Activated CD4-positive, alpha-beta memory T cell treated with anti-CD3 and anti-CD28 coated beads, Interleukin-2, amount 10 ng/mL, durations not matched to agents 7 days and 5 days (primary cell): ENCODE data around the gene TOR2A. TPM values are rescaled to one million over a fixed set of nuclear protein-coding genes. Genes with fewer than 3 reads are reported as not detected.

Source experiments
- CTCF ChIA-PET: fragments of 350-600 bp; sonication (Branson Sonifier 250); formaldehyde crosslinking; loops from one replicate; lab custom pipeline; 2021; ENCODE audit warnings: antibody characterized with exemption, inconsistent platforms; lab: Charles Lee
- POLR2A ChIA-PET: fragments of 350-600 bp; sonication (Branson Sonifier 250); formaldehyde crosslinking; loops from one replicate; lab custom pipeline; 2021; ENCODE audit warnings: antibody characterized with exemption; lab: Charles Lee
- DNase-seq: peaks from one replicate; pipeline ENCODE4 v3.0.0-alpha.2; 2020
- H3K27ac Mint-ChIP-seq: one replicate; pipeline ENCODE4 v1.8.0; 2021; ENCODE audit warnings: mild to moderate bottlenecking, mixed read lengths
- H3K27me3 Mint-ChIP-seq: one replicate; pipeline ENCODE4 v1.8.0; 2021; ENCODE audit warnings: mixed read lengths
- H3K36me3 Mint-ChIP-seq: one replicate; pipeline ENCODE4 v1.8.0; 2021; ENCODE audit warnings: low read depth, mixed read lengths
- H3K4me1 Mint-ChIP-seq: one replicate; pipeline ENCODE4 v1.8.0; 2021; ENCODE audit warnings: mixed read lengths
- H3K4me3 Mint-ChIP-seq: one replicate; pipeline ENCODE4 v1.8.0; 2021; ENCODE audit warnings: mild to moderate bottlenecking, mixed read lengths
- H3K9me3 Mint-ChIP-seq: one replicate; pipeline ENCODE4 v1.8.0; 2021; ENCODE audit warnings: mixed read lengths
- total RNA-seq, 2 experiments: library from RNA; stranded (reverse); gene quantifications; one replicate each; pipeline ENCODE4 v1.2.3, GENCODE V29; 2021

Gene TOR2A
- total RNA-seq, 2 experiments from 2014 or later, result 20.6 to 23.3 TPM

GRCh38 chr9:127723013-127723412 is 12.1 kb downstream of the TOR2A start:
- H3K4me3 Mint-ChIP-seq, result no peak overlapping the region
- no peaks in the 10 kb centered on the region for H3K27me3 Mint-ChIP-seq
- ChIA-PET POLR2A (no interaction called here), CTCF (no interaction called here)
- no peaks in the 10 kb centered on the region for H3K9me3 Mint-ChIP-seq
- peaks cover 23% of the 10 kb centered on the region for H3K4me1 Mint-ChIP-seq
- no peak overlapping the region for H3K27ac Mint-ChIP-seq
- no peaks in the 10 kb centered on the region for H3K36me3 Mint-ChIP-seq
- DNase-seq, result no peak

- H3K36me3 Mint-ChIP-seq, result no peaks in the 10 kb centered on the region
- ChIA-PET POLR2A (interaction anchor here (1.1 to 1.5 kb wide), 2 partner anchors 9 to 13 kb away, joined by 3 read pairs; partner anchors contain the start of gene TOR2A), CTCF (no interaction called here)
- no peak overlapping the region for H3K4me3 Mint-ChIP-seq
- H3K9me3 Mint-ChIP-seq, result no peaks in the 10 kb centered on the region
- peaks cover 23% of the 10 kb centered on the region for H3K4me1 Mint-ChIP-seq
- no peaks in the 10 kb centered on the region for H3K27me3 Mint-ChIP-seq
- H3K27ac Mint-ChIP-seq, result no peak overlapping the region
- no peak for DNase-seq
Observed at GRCh38 chr9:127722055-127722745, 12.9 kb downstream of the TOR2A start.

GRCh38 chr9:127721391-127721821 is 13.7 kb downstream of the TOR2A start:
- peak overlapping the region; percentile 60 for H3K27ac Mint-ChIP-seq
- no peak for DNase-seq
- H3K27me3 Mint-ChIP-seq, result no peaks in the 10 kb centered on the region
- POLR2A ChIA-PET, result interaction anchor here (1.1 to 1.5 kb wide), 2 partner anchors 9 to 14 kb away, joined by 3 read pairs; partner anchors contain the start of gene TOR2A
- CTCF ChIA-PET, result no interaction called here
- no peaks in the 10 kb centered on the region for H3K36me3 Mint-ChIP-seq
- peak overlapping the region; percentile 48 for H3K4me3 Mint-ChIP-seq
- H3K9me3 Mint-ChIP-seq, result no peaks in the 10 kb centered on the region
- peaks cover 23% of the 10 kb centered on the region for H3K4me1 Mint-ChIP-seq

GRCh38 chr9:127720865-127721227 is 14.2 kb downstream of the TOR2A start:
- Mint-ChIP-seq H3K4me1 (peaks cover 28% of the 10 kb centered on the region), H3K27ac (peak overlapping the region; percentile 44), H3K4me3 (peak overlapping the region; percentile 17), H3K36me3 (no peaks in the 10 kb centered on the region), H3K9me3 (no peaks in the 10 kb centered on the region), H3K27me3 (no peaks in the 10 kb centered on the region)
- CTCF ChIA-PET, result interaction anchor here (1.9 kb wide), 1 partner anchor 14 kb away, joined by 10 read pairs; the partner anchor contains the start of gene TOR2A
- no peak for DNase-seq
- POLR2A ChIA-PET, result no interaction called here

- ChIA-PET CTCF (interaction anchor here (0.9 to 1.9 kb wide), 2 partner anchors 13 to 15 kb away, joined by 3 to 10 read pairs; partner anchors contain the start of gene TOR2A), POLR2A (no interaction called here)
- Mint-ChIP-seq H3K4me1 (peaks cover 31% of the 10 kb centered on the region), H3K9me3 (no peaks in the 10 kb centered on the region), H3K36me3 (no peaks in the 10 kb centered on the region), H3K27me3 (no peaks in the 10 kb centered on the region), H3K27ac (peak overlapping the region; percentile 68), H3K4me3 (peak overlapping the region; percentile 38)
- peak; percentile 39 for DNase-seq
Observed at GRCh38 chr9:127720031-127720864, 14.8 kb downstream of the TOR2A start.

GRCh38 chr9:127717766-127718165 is 17.3 kb downstream of the TOR2A start:
- ChIA-PET CTCF (interaction anchor here (3.3 kb wide), 1 partner anchor 17 kb away, joined by 28 read pairs; the partner anchor contains the start of gene TOR2A), POLR2A (no interaction called here)
- DNase-seq, result no peak
- H3K4me1 Mint-ChIP-seq, result peaks cover 38% of the 10 kb centered on the region
- H3K27ac Mint-ChIP-seq, result no peak overlapping the region
- no peaks in the 10 kb centered on the region for H3K27me3 Mint-ChIP-seq
- H3K4me3 Mint-ChIP-seq, result peak overlapping the region; percentile 30
- H3K36me3 Mint-ChIP-seq, result no peaks in the 10 kb centered on the region
- H3K9me3 Mint-ChIP-seq, result no peaks in the 10 kb centered on the region

- Mint-ChIP-seq H3K4me1 (peaks cover 40% of the 10 kb centered on the region), H3K27me3 (no peaks in the 10 kb centered on the region), H3K9me3 (no peaks in the 10 kb centered on the region), H3K36me3 (no peaks in the 10 kb centered on the region), H3K4me3 (peak overlapping the region; percentile 99), H3K27ac (peak overlapping the region; percentile 90)
- ChIA-PET CTCF (interaction anchor here (0.9 to 3.3 kb wide), 4 partner anchors 17 to 205 kb away, joined by 4 to 28 read pairs (median 6); partner anchors contain the start of gene TOR2A), POLR2A (interaction anchor here (0.8 to 3.1 kb wide), 5 partner anchors 12 to 60 kb away, joined by 3 to 23 read pairs (median 3); partner anchors contain the start of gene TOR2A)
- no peak for DNase-seq
Observed at GRCh38 chr9:127716412-127716811, 18.7 kb downstream of the TOR2A start.

GRCh38 chr9:127715470-127716337 is 19.4 kb downstream of the TOR2A start, which contains the start of the genes PTRH1 and TTC16:
PTRH1 (minus strand) TSS chr9:127715663; CDS start chr9:127715639, 24 bp downstream.
TTC16 (plus strand) TSS chr9:127716079; CDS start chr9:127716146, 67 bp downstream.
- H3K27me3 Mint-ChIP-seq, result no peaks in the 10 kb centered on the region
- H3K27ac Mint-ChIP-seq, result peak within 1 kb of the TSS; percentile 90
- H3K9me3 Mint-ChIP-seq, result no peaks in the 10 kb centered on the region
- peak; percentile 97 for DNase-seq
- H3K4me1 Mint-ChIP-seq, result peaks cover 42% of the 10 kb centered on the region
- POLR2A ChIA-PET, result interaction anchor here (0.8 to 3.1 kb wide), 8 partner anchors 11 to 189 kb away, joined by 3 to 23 read pairs (median 3); partner anchors contain the start of gene TOR2A
- H3K36me3 Mint-ChIP-seq, result peaks cover 3% of the 10 kb centered on the region
- CTCF ChIA-PET, result interaction anchor here (0.9 to 3.3 kb wide), 6 partner anchors 9 to 206 kb away, joined by 3 to 28 read pairs (median 5); partner anchors contain the start of genes CFAP157 and TOR2A
- H3K4me3 Mint-ChIP-seq, result peak within 1 kb of the TSS; percentile 99

- Mint-ChIP-seq H3K36me3 (peaks cover 3% of the 10 kb centered on the region), H3K27ac (peak overlapping the region; percentile 90), H3K4me1 (peaks cover 42% of the 10 kb centered on the region), H3K27me3 (no peaks in the 10 kb centered on the region), H3K9me3 (no peaks in the 10 kb centered on the region), H3K4me3 (peak overlapping the region; percentile 99)
- CTCF ChIA-PET, result interaction anchor here (1.0 to 3.3 kb wide), 5 partner anchors 9 to 206 kb away, joined by 3 to 28 read pairs (median 5); partner anchors contain the start of genes CFAP157 and TOR2A
- no peak for DNase-seq
- POLR2A ChIA-PET, result interaction anchor here (1.0 to 3.1 kb wide), 5 partner anchors 11 to 190 kb away, joined by 3 to 23 read pairs (median 7); partner anchors contain the start of gene TOR2A
Observed at GRCh38 chr9:127714951-127715469, 20.1 kb downstream of the TOR2A start.

- DNase-seq, result no peak
- ChIA-PET POLR2A (interaction anchor here (1.4 to 3.1 kb wide), 4 partner anchors 10 to 190 kb away, joined by 4 to 23 read pairs (median 11); partner anchors contain the start of gene TOR2A), CTCF (interaction anchor here (0.7 to 2.1 kb wide), 2 partner anchors 21 to 194 kb away, joined by 5 to 15 read pairs; partner anchors contain the start of gene TOR2A)
- no peak overlapping the region for H3K27ac Mint-ChIP-seq
- H3K36me3 Mint-ChIP-seq, result peaks cover 3% of the 10 kb centered on the region
- peaks cover 34% of the 10 kb centered on the region for H3K4me1 Mint-ChIP-seq
- H3K4me3 Mint-ChIP-seq, result peak overlapping the region; percentile 67
- no peaks in the 10 kb centered on the region for H3K9me3 Mint-ChIP-seq
- no peaks in the 10 kb centered on the region for H3K27me3 Mint-ChIP-seq
Observed at GRCh38 chr9:127714020-127714750, 20.9 kb downstream of the TOR2A start.

GRCh38 chr9:127712867-127713266 is 22.2 kb downstream of the TOR2A start:
- ChIA-PET CTCF (interaction anchor here (0.6 to 2.1 kb wide), 2 partner anchors 22 to 157 kb away, joined by 3 to 15 read pairs; partner anchors contain the start of gene TOR2A), POLR2A (interaction anchor here (1.4 kb wide), 1 partner anchor 22 kb away, joined by 4 read pairs; the partner anchor contains the start of gene TOR2A)
- no peak for DNase-seq
- Mint-ChIP-seq H3K27ac (no peak overlapping the region), H3K4me1 (peaks cover 33% of the 10 kb centered on the region), H3K9me3 (no peaks in the 10 kb centered on the region), H3K27me3 (no peaks in the 10 kb centered on the region), H3K36me3 (peaks cover 5% of the 10 kb centered on the region), H3K4me3 (no peak overlapping the region)
